Osteoblast (primary cell): Measurements from ENCODE around the gene FAM120AOS. TPM values are rescaled to one million over a fixed set of nuclear protein-coding genes. Genes with fewer than 3 reads are reported as not detected.

Source experiments
- DNase-seq: peaks from one replicate; pipeline ENCODE4 v3.0.0; 2011; ENCODE audit warnings: low spot score, mixed read lengths; ENCODE audit not compliant: insufficient read length; ENCODE audit errors: missing footprints
- H2AFZ ChIP-seq: 2 replicates; pipeline ENCODE4 v1.6.0; 2011; ENCODE audit warnings: mild to moderate bottlenecking, low read length
- H3K27ac ChIP-seq: 2 replicates; pipeline ENCODE4 v1.5.1; 2011; ENCODE audit warnings: mild to moderate bottlenecking, low read depth, low read length, moderate library complexity
- H3K27me3 ChIP-seq: 2 replicates; pipeline ENCODE4 v1.6.0; 2012; ENCODE audit warnings: mild to moderate bottlenecking, control low read depth, inconsistent platforms, low read length, moderate library complexity; ENCODE audit not compliant: insufficient read depth
- H3K36me3 ChIP-seq: 2 replicates; pipeline ENCODE4 v1.5.1; 2011; ENCODE audit warnings: mild to moderate bottlenecking, low read length, control low read depth, moderate library complexity; ENCODE audit not compliant: insufficient read depth
- H3K4me1 ChIP-seq: 2 replicates; pipeline ENCODE4 v1.5.1; 2011; ENCODE audit warnings: mild to moderate bottlenecking, low read length, control low read depth, moderate library complexity; ENCODE audit not compliant: insufficient read depth
- H3K4me2 ChIP-seq: 2 replicates; pipeline ENCODE4 v1.6.0; 2011; ENCODE audit warnings: mild to moderate bottlenecking, low read length; ENCODE audit not compliant: insufficient read depth
- H3K4me3 ChIP-seq: fragments of 200-600 bp; sonication (generic); 3 replicates; pipeline ENCODE4 v1.5.1; 2012; ENCODE audit warnings: mild to moderate bottlenecking, low read length, inconsistent platforms; ENCODE audit not compliant: insufficient read depth
- H3K79me2 ChIP-seq: 2 replicates; pipeline ENCODE4 v1.6.0; 2012; ENCODE audit warnings: mild to moderate bottlenecking, low read length, control low read depth, inconsistent platforms; ENCODE audit not compliant: insufficient read depth
- H3K9me3 ChIP-seq: 2 replicates; pipeline ENCODE4 v1.5.1; 2011; ENCODE audit warnings: low read depth, low read length, control low read depth
- H4K20me1 ChIP-seq: 2 replicates; pipeline ENCODE4 v1.6.0; 2012; ENCODE audit warnings: mild to moderate bottlenecking, low read length, control low read depth; ENCODE audit not compliant: insufficient read depth
- total RNA-seq: library from RNA; depleted of rRNA; stranded (reverse); fragments of >200 nt; gene quantifications from 2 replicates; pipeline ENCODE4 v1.2.3, GENCODE V29; 2012
- TF ChIP-seq, protein P1 (sequence below): IDR thresholded peaks from 2 replicates; pipeline ENCODE4 v1.5.1; 2011; ENCODE audit warnings: mild to moderate bottlenecking, low read depth, low read length, moderate library complexity; ENCODE audit errors: extremely low read depth

The FAM120AOS gene
- total RNA-seq, 1 donor: 43.4 TPM

GRCh38 chr9:93434056-93434455 is 19.3 kb downstream of the FAM120AOS start:
- DNase-seq: no peak
- TF ChIP-seq, protein P1, sequence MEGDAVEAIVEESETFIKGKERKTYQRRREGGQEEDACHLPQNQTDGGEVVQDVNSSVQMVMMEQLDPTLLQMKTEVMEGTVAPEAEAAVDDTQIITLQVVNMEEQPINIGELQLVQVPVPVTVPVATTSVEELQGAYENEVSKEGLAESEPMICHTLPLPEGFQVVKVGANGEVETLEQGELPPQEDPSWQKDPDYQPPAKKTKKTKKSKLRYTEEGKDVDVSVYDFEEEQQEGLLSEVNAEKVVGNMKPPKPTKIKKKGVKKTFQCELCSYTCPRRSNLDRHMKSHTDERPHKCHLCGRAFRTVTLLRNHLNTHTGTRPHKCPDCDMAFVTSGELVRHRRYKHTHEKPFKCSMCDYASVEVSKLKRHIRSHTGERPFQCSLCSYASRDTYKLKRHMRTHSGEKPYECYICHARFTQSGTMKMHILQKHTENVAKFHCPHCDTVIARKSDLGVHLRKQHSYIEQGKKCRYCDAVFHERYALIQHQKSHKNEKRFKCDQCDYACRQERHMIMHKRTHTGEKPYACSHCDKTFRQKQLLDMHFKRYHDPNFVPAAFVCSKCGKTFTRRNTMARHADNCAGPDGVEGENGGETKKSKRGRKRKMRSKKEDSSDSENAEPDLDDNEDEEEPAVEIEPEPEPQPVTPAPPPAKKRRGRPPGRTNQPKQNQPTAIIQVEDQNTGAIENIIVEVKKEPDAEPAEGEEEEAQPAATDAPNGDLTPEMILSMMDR: no peak

DNA sequence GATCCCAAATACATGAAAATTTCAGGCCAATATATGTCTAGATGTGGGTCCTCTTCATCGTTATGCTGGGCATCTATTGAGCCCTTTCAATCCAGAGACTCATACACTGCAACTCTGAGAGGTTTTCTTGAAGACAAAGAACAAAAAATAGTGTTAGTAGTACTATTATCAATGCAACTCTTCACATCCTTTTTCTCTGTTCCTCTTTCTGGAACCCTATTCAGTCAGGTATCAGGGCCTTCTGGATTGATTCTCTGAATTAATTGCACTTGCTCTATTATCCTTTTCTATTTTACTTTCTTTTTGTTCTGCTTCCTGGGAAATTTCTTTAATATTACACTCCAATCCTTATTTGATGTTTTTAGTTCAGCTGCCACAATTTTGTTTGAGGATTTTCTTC is 20.4 kb downstream of the FAM120AOS start:
- Histone ChIP-seq H3K27ac (no peak overlapping the region), H4K20me1 (no peaks in the 10 kb centered on the region), H3K79me2 (no peaks in the 10 kb centered on the region), H3K9me3 (no peaks in the 10 kb centered on the region), H3K36me3 (no peaks in the 10 kb centered on the region), H2AFZ (no peak overlapping the region), H3K4me3 (no peak overlapping the region), H3K4me1 (no peaks in the 10 kb centered on the region), H3K27me3 (no peaks in the 10 kb centered on the region), H3K4me2 (no peak overlapping the region)
- TF ChIP-seq, protein P1: no peak
- DNase-seq: no peak

More at GRCh38 chr9:93434056-93434455, 19.3 kb downstream of the FAM120AOS start:
- no peaks in the 10 kb centered on the region for H3K36me3 ChIP-seq
- H3K27me3 ChIP-seq: no peaks in the 10 kb centered on the region
- no peaks in the 10 kb centered on the region for H4K20me1 ChIP-seq
- H3K4me2 ChIP-seq: no peak overlapping the region
- H3K4me3 ChIP-seq: no peak overlapping the region
- no peaks in the 10 kb centered on the region for H3K9me3 ChIP-seq
- no peaks in the 10 kb centered on the region for H3K4me1 ChIP-seq
- no peak overlapping the region for H2AFZ ChIP-seq
- H3K79me2 ChIP-seq: no peaks in the 10 kb centered on the region
- H3K27ac ChIP-seq: no peak overlapping the region

DNA sequence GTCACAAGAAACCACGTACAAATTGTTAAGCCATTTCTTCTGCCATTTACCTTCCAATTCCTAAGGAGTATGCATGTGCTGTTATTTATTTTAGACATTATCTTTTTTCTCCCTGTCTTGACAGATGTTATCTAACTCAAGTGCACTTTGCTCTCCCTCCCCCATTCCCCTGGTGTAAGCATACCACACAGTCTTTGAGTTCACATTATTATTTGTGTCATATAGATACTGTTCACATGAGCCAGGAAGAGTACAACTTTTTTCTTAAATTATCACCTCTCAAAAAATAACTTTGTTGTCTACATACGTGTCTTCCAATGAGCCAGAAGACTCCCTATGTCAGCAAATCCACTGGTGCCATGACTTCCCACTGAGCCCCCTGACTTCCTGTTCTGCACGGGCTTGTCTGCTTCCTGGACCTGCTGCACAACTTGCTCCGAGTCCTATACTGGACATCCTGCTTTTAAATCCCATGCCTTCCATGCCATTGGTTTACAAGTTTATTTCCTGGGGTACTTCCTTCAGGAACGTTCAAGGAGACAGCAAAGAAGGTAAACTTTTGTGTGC is 21.8 kb downstream of the FAM120AOS start:
- H3K9me3 ChIP-seq: no peaks in the 10 kb centered on the region
- H3K4me3 ChIP-seq: no peak overlapping the region
- H3K4me2 ChIP-seq: no peak overlapping the region
- no peaks in the 10 kb centered on the region for H3K27me3 ChIP-seq
- no peak overlapping the region for H2AFZ ChIP-seq
- no peaks in the 10 kb centered on the region for H3K79me2 ChIP-seq
- DNase-seq: no peak
- no peaks in the 10 kb centered on the region for H3K36me3 ChIP-seq
- H4K20me1 ChIP-seq: no peaks in the 10 kb centered on the region
- H3K4me1 ChIP-seq: no peaks in the 10 kb centered on the region
- H3K27ac ChIP-seq: no peak overlapping the region
- TF ChIP-seq, protein P1: no peak

- H3K27ac ChIP-seq: no peak overlapping the region
- no peaks in the 10 kb centered on the region for H4K20me1 ChIP-seq
- no peaks in the 10 kb centered on the region for H3K79me2 ChIP-seq
- H3K36me3 ChIP-seq: no peaks in the 10 kb centered on the region
- no peak for DNase-seq
- H3K9me3 ChIP-seq: no peaks in the 10 kb centered on the region
- H3K4me2 ChIP-seq: no peak overlapping the region
- no peaks in the 10 kb centered on the region for H3K4me1 ChIP-seq
- H3K4me3 ChIP-seq: no peak overlapping the region
- TF ChIP-seq, protein P1: peak; percentile 10
- no peaks in the 10 kb centered on the region for H3K27me3 ChIP-seq
- no peak overlapping the region for H2AFZ ChIP-seq
These were observed 25.6 kb downstream of the FAM120AOS start for GRCh38 chr9:93427655-93428379.
